Upper lobe of left lung (tissue), 4 donors: Measurements from ENCODE around the gene DACT2.

Source experiments
- CTCF ChIP-seq, 6 experiments: fragments of 450-650 bp in 4 of 6; fragments of 200-600 bp in 2 of 6; sonication (generic) in 2 of 6; IDR thresholded peaks; one replicate each; pipeline ENCODE4 v1.5.1; 2016 to 2019; ENCODE audit warnings: antibody characterized with exemption in 6 of 6
- POLR2A ChIP-seq, 4 donors: fragments of 450-650 bp; IDR thresholded peaks; one replicate each; pipeline ENCODE4 v1.5.1; 2016 to 2017; ENCODE audit warnings: antibody characterized with exemption in 4 of 4, mild to moderate bottlenecking in 2 of 4

- TF ChIP-seq CTCF (IDR thresholded peaks at IDR 0.05) (no peak), POLR2A (IDR thresholded peaks at IDR 0.05) (no peak)
These were observed 24.7 kb downstream of the DACT2 start for GRCh38 chr6:168294901-168295300.
